Measurements from ENCODE around the gene SPAG17. TPM values are rescaled to one million over a fixed set of nuclear protein-coding genes. Genes with fewer than 3 reads are reported as not detected.

Gene SPAG17
- total RNA-seq, 1 experiment from 2014 or later: not detected

DNA sequence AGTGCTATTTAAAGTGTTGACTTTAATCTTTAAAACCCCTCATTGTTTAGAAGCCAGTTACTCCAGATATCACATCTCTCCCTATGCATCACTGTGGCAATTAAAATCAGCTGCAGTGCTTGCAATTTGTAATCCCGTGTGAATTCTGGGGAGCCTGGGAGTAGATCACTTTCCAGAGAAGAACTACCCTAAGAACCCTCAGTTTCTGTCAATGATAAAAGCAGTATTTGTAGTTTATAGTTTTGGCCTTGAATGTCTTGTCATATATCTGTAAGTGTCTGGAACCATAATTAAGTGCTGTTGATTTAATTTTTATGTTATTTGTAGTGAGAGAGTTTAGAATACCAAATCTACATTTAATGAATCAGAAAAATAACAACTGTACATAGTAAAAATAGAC lies 5.5 kb upstream of the SPAG17 start:
- ChIA-PET POLR2A (ENCODE audit: unreplicated experiment) (no interaction called here), CTCF (no interaction called here)
- no peak overlapping the region for H3K4me3 ChIP-seq (ENCODE audit: low read length)
- no peaks in the 10 kb centered on the region for H3K4me1 ChIP-seq (ENCODE audit: insufficient read depth, low read length)
- no peaks in the 10 kb centered on the region for H3F3A ChIP-seq (ENCODE audit: low read length, unreplicated experiment)
- H3K79me2 ChIP-seq (ENCODE audit: low read length): no peaks in the 10 kb centered on the region
- ATAC-seq (no peak), DNase-seq (no peak)
- no peaks in the 10 kb centered on the region for H3K9me3 ChIP-seq (ENCODE audit: low read length)
- intact Hi-C loops (cut with micrococcal nuclease): no loop called here
- no peak overlapping the region for H3K4me2 ChIP-seq (ENCODE audit: low read length)
- no TSS peak for BruUV-seq (replicated peaks)
- H2AFZ ChIP-seq (ENCODE audit: low read length): no peak overlapping the region
- no peaks in the 10 kb centered on the region for H3K9me2 ChIP-seq (replicated peaks; ENCODE audit: low read length)
- no peak for TF ChIP-seq EZH2 (IDR thresholded peaks at IDR 0.05; ENCODE audit: low read length, unreplicated experiment)
- TF ChIP-seq, protein P1, sequence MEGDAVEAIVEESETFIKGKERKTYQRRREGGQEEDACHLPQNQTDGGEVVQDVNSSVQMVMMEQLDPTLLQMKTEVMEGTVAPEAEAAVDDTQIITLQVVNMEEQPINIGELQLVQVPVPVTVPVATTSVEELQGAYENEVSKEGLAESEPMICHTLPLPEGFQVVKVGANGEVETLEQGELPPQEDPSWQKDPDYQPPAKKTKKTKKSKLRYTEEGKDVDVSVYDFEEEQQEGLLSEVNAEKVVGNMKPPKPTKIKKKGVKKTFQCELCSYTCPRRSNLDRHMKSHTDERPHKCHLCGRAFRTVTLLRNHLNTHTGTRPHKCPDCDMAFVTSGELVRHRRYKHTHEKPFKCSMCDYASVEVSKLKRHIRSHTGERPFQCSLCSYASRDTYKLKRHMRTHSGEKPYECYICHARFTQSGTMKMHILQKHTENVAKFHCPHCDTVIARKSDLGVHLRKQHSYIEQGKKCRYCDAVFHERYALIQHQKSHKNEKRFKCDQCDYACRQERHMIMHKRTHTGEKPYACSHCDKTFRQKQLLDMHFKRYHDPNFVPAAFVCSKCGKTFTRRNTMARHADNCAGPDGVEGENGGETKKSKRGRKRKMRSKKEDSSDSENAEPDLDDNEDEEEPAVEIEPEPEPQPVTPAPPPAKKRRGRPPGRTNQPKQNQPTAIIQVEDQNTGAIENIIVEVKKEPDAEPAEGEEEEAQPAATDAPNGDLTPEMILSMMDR (conservative IDR thresholded peaks at IDR 0.05; ENCODE audit: low read depth, low read length): no peak
- TF ChIP-seq EZH2phosphoT487 (IDR thresholded peaks at IDR 0.05; ENCODE audit: borderline replicate concordance, low read length): no peak
- H3K9ac ChIP-seq (ENCODE audit: low read length): no peak overlapping the region
- no peaks in the 10 kb centered on the region for H3K36me3 ChIP-seq (ENCODE audit: low read depth, low read length)
- peaks cover 13% of the 10 kb centered on the region for H3K27me3 ChIP-seq (ENCODE audit: low read length)
- no peaks in the 10 kb centered on the region for H4K20me1 ChIP-seq (ENCODE audit: low read length)
- no peak overlapping the region for H3K27ac ChIP-seq (ENCODE audit: low read length)

DNA sequence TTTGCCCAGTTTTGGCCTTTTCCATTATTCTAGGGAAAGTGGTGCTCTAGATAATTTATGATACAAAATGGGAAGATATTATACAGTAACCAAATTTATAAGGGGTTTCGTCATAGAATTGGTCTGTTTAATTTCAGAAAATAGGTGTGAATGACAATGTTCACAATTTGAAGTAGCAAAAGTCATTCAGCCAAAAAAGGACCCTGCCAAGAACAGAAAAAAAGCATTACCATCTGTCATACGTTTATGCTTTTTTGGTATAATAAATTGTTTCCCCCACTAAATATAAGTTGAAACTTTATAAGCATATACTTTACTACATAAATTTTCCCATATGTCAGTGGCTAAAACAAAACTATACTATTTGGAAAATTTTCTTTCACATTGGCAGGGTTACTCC lies 4.5 kb upstream of the SPAG17 start:
- Histone ChIP-seq H3K79me2 (ENCODE audit: low read length) (no peaks in the 10 kb centered on the region), H3K4me2 (ENCODE audit: low read length) (no peak overlapping the region), H3K9me2 (replicated peaks; ENCODE audit: low read length) (no peaks in the 10 kb centered on the region), H3K4me3 (ENCODE audit: low read length) (no peak overlapping the region), H3K9me3 (ENCODE audit: low read length) (no peaks in the 10 kb centered on the region), H2AFZ (ENCODE audit: low read length) (no peak overlapping the region), H4K20me1 (ENCODE audit: low read length) (no peaks in the 10 kb centered on the region), H3K4me1 (ENCODE audit: insufficient read depth, low read length) (no peaks in the 10 kb centered on the region), H3K9ac (ENCODE audit: low read length) (no peak overlapping the region), H3K27me3 (ENCODE audit: low read length) (peaks cover 4% of the 10 kb centered on the region), H3K36me3 (ENCODE audit: low read depth, low read length) (no peaks in the 10 kb centered on the region), H3F3A (ENCODE audit: low read length, unreplicated experiment) (no peaks in the 10 kb centered on the region), H3K27ac (ENCODE audit: low read length) (no peak overlapping the region)
- CTCF ChIA-PET: no interaction called here
- no TSS peak for BruUV-seq (replicated peaks)
- no peak for TF ChIP-seq EZH2 (IDR thresholded peaks at IDR 0.05; ENCODE audit: low read length, unreplicated experiment)
- no peak for TF ChIP-seq EZH2phosphoT487 (IDR thresholded peaks at IDR 0.05; ENCODE audit: borderline replicate concordance, low read length)
- POLR2A ChIA-PET (ENCODE audit: unreplicated experiment): no interaction called here
- ATAC-seq (no peak), DNase-seq (no peak)
- intact Hi-C loops (cut with micrococcal nuclease): no loop called here

- ChIA-PET CTCF (no interaction called here), POLR2A (ENCODE audit: unreplicated experiment) (no interaction called here)
- Histone ChIP-seq H2AFZ (ENCODE audit: low read length) (no peak overlapping the region), H3K4me1 (ENCODE audit: insufficient read depth, low read length) (no peaks in the 10 kb centered on the region), H3K4me3 (ENCODE audit: low read length) (no peak overlapping the region), H3K27ac (ENCODE audit: low read length) (no peak overlapping the region), H3K9me2 (replicated peaks; ENCODE audit: low read length) (no peaks in the 10 kb centered on the region), H3K4me2 (ENCODE audit: low read length) (no peak overlapping the region), H3K27me3 (ENCODE audit: low read length) (peaks cover 13% of the 10 kb centered on the region; the same call in 1 of the 2 replicates), H3K79me2 (ENCODE audit: low read length) (no peaks in the 10 kb centered on the region), H3K9ac (ENCODE audit: low read length) (no peak overlapping the region), H3K36me3 (ENCODE audit: low read depth, low read length) (no peaks in the 10 kb centered on the region), H3K9me3 (ENCODE audit: low read length) (no peaks in the 10 kb centered on the region), H4K20me1 (ENCODE audit: low read length) (no peaks in the 10 kb centered on the region), H3F3A (ENCODE audit: low read length, unreplicated experiment) (no peaks in the 10 kb centered on the region)
- no TSS peak for BruUV-seq (replicated peaks)
- intact Hi-C loops (cut with micrococcal nuclease): no loop called here
- TF ChIP-seq, protein P1 (conservative IDR thresholded peaks at IDR 0.05; ENCODE audit: low read depth, low read length): no peak
- no peak for TF ChIP-seq EZH2phosphoT487 (IDR thresholded peaks at IDR 0.05; ENCODE audit: borderline replicate concordance, low read length)
- no peak for TF ChIP-seq EZH2 (IDR thresholded peaks at IDR 0.05; ENCODE audit: low read length, unreplicated experiment)
- no peak for DNase-seq
- no peak for ATAC-seq
Observed at GRCh38 chr1:118188411-118188810, 3.4 kb upstream of the SPAG17 start.
